UCSD-AML1 (cell line): ENCODE data around the gene ACSF2.
A peak's percentile ranks its signal among the peaks of the same experiment; 100 is the strongest.
"Not testable (repeated sequence)": the region's sequence is repeated elsewhere in the genome, so short reads cannot be mapped to it uniquely, and the experiment has no call there.

Experiments used
- DNase-seq: peaks from one replicate; lab custom pipeline; 2025; ENCODE audit not compliant: unreplicated experiment; lab: John Stamatoyannopoulos, UW

Gene ACSF2

GRCh38 chr17:50406578-50406977, 19.4 kb upstream of the ACSF2 start:
- DNase-seq: no peak

GRCh38 chr17:50407921-50408320, 18.1 kb upstream of the ACSF2 start:
- no peak for DNase-seq

GRCh38 chr17:50412188-50412732, 13.8 kb upstream of the ACSF2 start:
- DNase-seq: no peak

GRCh38 chr17:50414808-50415207, 11.2 kb upstream of the ACSF2 start:
- DNase-seq: no peak

GRCh38 chr17:50419577-50419976, 6.4 kb upstream of the ACSF2 start:
- not testable (repeated sequence) for DNase-seq

- no peak for DNase-seq
Measured at GRCh38 chr17:50420419-50421112, 5.5 kb upstream of the ACSF2 start.

- no peak for DNase-seq
Measured at GRCh38 chr17:50421308-50422051, 4.5 kb upstream of the ACSF2 start.

GRCh38 chr17:50422738-50423137, 3.3 kb upstream of the ACSF2 start:
- no peak for DNase-seq

GRCh38 chr17:50423553-50424159, 2.4 kb upstream of the ACSF2 start:
- DNase-seq: peak; percentile 23

GRCh38 chr17:50424246-50424995, 1.6 kb upstream of the ACSF2 start:
- DNase-seq: no peak

- DNase-seq: no peak
Measured at GRCh38 chr17:50424996-50425681, 879 bp upstream of the ACSF2 start.

GRCh38 chr17:50426472-50426782, 409 bp downstream of the ACSF2 start:
- DNase-seq: no peak

GRCh38 chr17:50426814-50427787, 1.1 kb downstream of the ACSF2 start:
- DNase-seq: peak; percentile 47

GRCh38 chr17:50428126-50428525, 2.1 kb downstream of the ACSF2 start:
- not testable (repeated sequence) for DNase-seq

GRCh38 chr17:50428831-50429424, 2.9 kb downstream of the ACSF2 start:
- DNase-seq: no peak

GRCh38 chr17:50429793-50430192, 3.8 kb downstream of the ACSF2 start:
- no peak for DNase-seq

- no peak for DNase-seq
Measured at GRCh38 chr17:50430821-50431618, 5.0 kb downstream of the ACSF2 start.

- DNase-seq: no peak
Measured at GRCh38 chr17:50432125-50432762, 6.2 kb downstream of the ACSF2 start.
